ENCODE data around the gene DAPP1. TPM values are rescaled to one million over a fixed set of nuclear protein-coding genes. Genes with fewer than 3 reads are reported as not detected.

Gene DAPP1
- total and polyA plus RNA-seq, 2 donors (not counting 3 experiments of a cell fraction or from before 2014, with no cell fraction given): not detected

GRCh38 chr4:99810536-99810935 is 6.1 kb upstream of the DAPP1 start:
- FAIRE-seq (no peak), DNase-seq (ENCODE audit: low read depth, low spot score) (no peak)
- intact Hi-C loops (cut with micrococcal nuclease) (loop anchor here (2.0 kb wide), 1 partner anchor 252 kb away; no protein-coding TSS in a partner anchor), dilution Hi-C loops (cut with MboI; ENCODE audit: extremely low pct_ligation_motif_present, low sequenced_read_pairs) (no loop called here)
- Histone ChIP-seq H3K9me1 (replicated peaks; ENCODE audit: control insufficient read depth, extremely low read depth, insufficient read depth, low read length) (no peaks in the 10 kb centered on the region), H4K20me1 (replicated peaks; ENCODE audit: control insufficient read depth, extremely low read depth, insufficient read depth, low read length) (no peaks in the 10 kb centered on the region), H3K4me2 (ENCODE audit: insufficient read depth, low read length) (no peak overlapping the region), H3K36me3 (ENCODE audit: control insufficient read depth in 2 of 2, extremely low read depth in 1 of 2, insufficient read depth in 2 of 2, low read length in 2 of 2) (no peaks in the 10 kb centered on the region), H3K79me2 (ENCODE audit: control insufficient read depth, insufficient read depth, low read length) (no peaks in the 10 kb centered on the region), H2AFZ (ENCODE audit: low read depth, low read length) (no peak overlapping the region), H3K4me1 (ENCODE audit: control insufficient read depth, extremely low read depth, insufficient read depth, low read length) (no peaks in the 10 kb centered on the region), H3K27me3 (ENCODE audit: control insufficient read depth in 2 of 2, insufficient read depth in 2 of 2, low read length in 2 of 2) (no peaks in the 10 kb centered on the region), H3K4me3 (replicated peaks in 1 of 3; ENCODE audit: insufficient read depth in 1 of 3, low read depth in 1 of 3, low read length in 3 of 3) (no peak overlapping the region), H3K27ac (ENCODE audit: insufficient read depth, low read depth, low read length) (no peak overlapping the region), H3K9me3 (replicated peaks; ENCODE audit: control insufficient read depth, insufficient read depth, low read length) (no peaks in the 10 kb centered on the region), H3K9ac (replicated peaks; ENCODE audit: extremely low read depth, insufficient read depth, low read length) (no peak overlapping the region)
- no TSS peak for BruUV-seq (replicated peaks)
- TF ChIP-seq JUN (IDR thresholded peaks at IDR 0.05; ENCODE audit: borderline replicate concordance, insufficient read depth, insufficient read length, low read depth) (no peak), EZH2 (IDR thresholded peaks at IDR 0.05; ENCODE audit: borderline replicate concordance, low read depth, low read length, severe bottlenecking) (no peak), MYC (IDR thresholded peaks at IDR 0.05; ENCODE audit: low read depth, low read length) (no peak), POLR2AphosphoS5 (IDR thresholded peaks at IDR 0.05; ENCODE audit: insufficient read depth, low read depth, low read length) (no peak), GATA2 (IDR thresholded peaks at IDR 0.05; ENCODE audit: insufficient read depth, insufficient read length, low read depth, low read length) (no peak), FOS (IDR thresholded peaks at IDR 0.05; ENCODE audit: borderline replicate concordance, insufficient read depth, low read length) (no peak), POLR2A (IDR thresholded peaks at IDR 0.05; ENCODE audit: low read depth, low read length) (no peak), MAX (IDR thresholded peaks at IDR 0.05; ENCODE audit: insufficient read depth, insufficient read length) (no peak)
- TF ChIP-seq, protein P1, sequence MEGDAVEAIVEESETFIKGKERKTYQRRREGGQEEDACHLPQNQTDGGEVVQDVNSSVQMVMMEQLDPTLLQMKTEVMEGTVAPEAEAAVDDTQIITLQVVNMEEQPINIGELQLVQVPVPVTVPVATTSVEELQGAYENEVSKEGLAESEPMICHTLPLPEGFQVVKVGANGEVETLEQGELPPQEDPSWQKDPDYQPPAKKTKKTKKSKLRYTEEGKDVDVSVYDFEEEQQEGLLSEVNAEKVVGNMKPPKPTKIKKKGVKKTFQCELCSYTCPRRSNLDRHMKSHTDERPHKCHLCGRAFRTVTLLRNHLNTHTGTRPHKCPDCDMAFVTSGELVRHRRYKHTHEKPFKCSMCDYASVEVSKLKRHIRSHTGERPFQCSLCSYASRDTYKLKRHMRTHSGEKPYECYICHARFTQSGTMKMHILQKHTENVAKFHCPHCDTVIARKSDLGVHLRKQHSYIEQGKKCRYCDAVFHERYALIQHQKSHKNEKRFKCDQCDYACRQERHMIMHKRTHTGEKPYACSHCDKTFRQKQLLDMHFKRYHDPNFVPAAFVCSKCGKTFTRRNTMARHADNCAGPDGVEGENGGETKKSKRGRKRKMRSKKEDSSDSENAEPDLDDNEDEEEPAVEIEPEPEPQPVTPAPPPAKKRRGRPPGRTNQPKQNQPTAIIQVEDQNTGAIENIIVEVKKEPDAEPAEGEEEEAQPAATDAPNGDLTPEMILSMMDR (IDR thresholded peaks at IDR 0.05; ENCODE audit: extremely low read depth in 1 of 2, insufficient read depth in 1 of 2, low read depth in 1 of 2, low read length in 2 of 2): no peak
- CTCF ChIA-PET: interaction anchor here (1.0 to 1.7 kb wide), 8 partner anchors 8 to 400 kb away, joined by 3 to 18 read pairs (median 4); no protein-coding TSS in a partner anchor
- POLR2A ChIA-PET: no interaction called here
